SK-N-SH (cell line): ENCODE data around the gene LRRIQ4.

ENCODE experiments used
- EP300 ChIP-seq, 2 experiments: IDR thresholded peaks; 2 replicates each; pipeline versions ENCODE4 v1.4.0 to v1.6.1; 2012; ENCODE audit warnings: borderline replicate concordance in 1 of 2, low read depth in 1 of 2, low read length in 1 of 2
- JUND ChIP-seq: IDR thresholded peaks from 2 replicates; pipeline ENCODE4 v1.4.0; 2012
- NFIC ChIP-seq: IDR thresholded peaks from 2 replicates; pipeline ENCODE4 v1.4.0; 2012; ENCODE audit warnings: borderline replicate concordance
- NRF1 ChIP-seq: IDR thresholded peaks from 2 replicates; pipeline ENCODE4 v1.6.1; 2012; ENCODE audit warnings: low read depth, mild to moderate bottlenecking, low read length
- POLR2AphosphoS5 ChIP-seq: IDR thresholded peaks from 2 replicates; pipeline ENCODE4 v1.6.1; 2012; ENCODE audit warnings: low read depth, low read length
- RFX5 ChIP-seq: IDR thresholded peaks from 2 replicates; pipeline ENCODE4 v1.6.1; 2012; ENCODE audit warnings: mild to moderate bottlenecking, improper control_type of control experiment, low read length
- SIN3A ChIP-seq: IDR thresholded peaks from 2 replicates; pipeline ENCODE4 v1.6.1; 2012; ENCODE audit warnings: low read depth, mild to moderate bottlenecking, low read length, moderate library complexity, borderline replicate concordance
- SMC3 ChIP-seq: IDR thresholded peaks from 2 replicates; pipeline ENCODE4 v1.6.1; 2012; ENCODE audit warnings: low read depth, low read length, improper control_type of control experiment
- TEAD4 ChIP-seq: IDR thresholded peaks from 2 replicates; pipeline ENCODE4 v1.4.0; 2012; ENCODE audit warnings: mild to moderate bottlenecking, borderline replicate concordance; ENCODE audit not compliant: insufficient read depth
- TF ChIP-seq, protein P1 (sequence below): fragments of 200-600 bp; sonication (generic); IDR thresholded peaks from 2 replicates; pipeline ENCODE4 v1.6.1; 2017; ENCODE audit warnings: antibody characterized with exemption, mild to moderate bottlenecking, moderate library complexity
- TF ChIP-seq, protein P2 (sequence below): IDR thresholded peaks from 2 replicates; pipeline ENCODE4 v1.4.0; 2012; ENCODE audit warnings: low read depth
- TF ChIP-seq, protein P3 (sequence below): IDR thresholded peaks from 2 replicates; pipeline ENCODE4 v1.4.0; 2012; ENCODE audit warnings: low read depth, borderline replicate concordance
- TF ChIP-seq, protein P4 (sequence below): IDR thresholded peaks from 2 replicates; pipeline ENCODE4 v1.6.1; 2012; ENCODE audit warnings: mild to moderate bottlenecking, low read depth, low read length, moderate library complexity

DNA sequence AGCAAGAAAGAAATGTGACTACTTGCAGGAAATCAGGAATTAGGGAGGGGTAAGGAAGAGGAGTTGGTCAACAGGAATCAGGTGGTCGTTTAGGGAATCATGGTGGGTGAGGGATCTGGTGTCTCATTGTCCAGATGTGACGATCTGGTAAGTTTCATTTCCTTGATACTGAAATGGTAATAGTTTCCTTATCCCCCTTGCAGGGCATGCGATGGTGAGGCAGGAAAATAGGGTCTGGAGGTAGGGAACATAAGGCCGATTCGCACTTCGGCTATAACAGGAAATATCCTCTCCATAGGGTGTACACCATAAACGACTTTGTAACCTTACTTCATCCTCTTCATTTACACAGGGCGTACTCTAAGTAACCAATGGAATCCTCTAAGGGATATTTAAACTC lies 608 bp downstream of the LRRIQ4 start:
- TF ChIP-seq SIN3A, result no peak
- TF ChIP-seq, protein P1, sequence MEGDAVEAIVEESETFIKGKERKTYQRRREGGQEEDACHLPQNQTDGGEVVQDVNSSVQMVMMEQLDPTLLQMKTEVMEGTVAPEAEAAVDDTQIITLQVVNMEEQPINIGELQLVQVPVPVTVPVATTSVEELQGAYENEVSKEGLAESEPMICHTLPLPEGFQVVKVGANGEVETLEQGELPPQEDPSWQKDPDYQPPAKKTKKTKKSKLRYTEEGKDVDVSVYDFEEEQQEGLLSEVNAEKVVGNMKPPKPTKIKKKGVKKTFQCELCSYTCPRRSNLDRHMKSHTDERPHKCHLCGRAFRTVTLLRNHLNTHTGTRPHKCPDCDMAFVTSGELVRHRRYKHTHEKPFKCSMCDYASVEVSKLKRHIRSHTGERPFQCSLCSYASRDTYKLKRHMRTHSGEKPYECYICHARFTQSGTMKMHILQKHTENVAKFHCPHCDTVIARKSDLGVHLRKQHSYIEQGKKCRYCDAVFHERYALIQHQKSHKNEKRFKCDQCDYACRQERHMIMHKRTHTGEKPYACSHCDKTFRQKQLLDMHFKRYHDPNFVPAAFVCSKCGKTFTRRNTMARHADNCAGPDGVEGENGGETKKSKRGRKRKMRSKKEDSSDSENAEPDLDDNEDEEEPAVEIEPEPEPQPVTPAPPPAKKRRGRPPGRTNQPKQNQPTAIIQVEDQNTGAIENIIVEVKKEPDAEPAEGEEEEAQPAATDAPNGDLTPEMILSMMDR, result no peak
- TF ChIP-seq, protein P2, sequence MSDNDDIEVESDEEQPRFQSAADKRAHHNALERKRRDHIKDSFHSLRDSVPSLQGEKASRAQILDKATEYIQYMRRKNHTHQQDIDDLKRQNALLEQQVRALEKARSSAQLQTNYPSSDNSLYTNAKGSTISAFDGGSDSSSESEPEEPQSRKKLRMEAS, result no peak
- TF ChIP-seq, protein P3, sequence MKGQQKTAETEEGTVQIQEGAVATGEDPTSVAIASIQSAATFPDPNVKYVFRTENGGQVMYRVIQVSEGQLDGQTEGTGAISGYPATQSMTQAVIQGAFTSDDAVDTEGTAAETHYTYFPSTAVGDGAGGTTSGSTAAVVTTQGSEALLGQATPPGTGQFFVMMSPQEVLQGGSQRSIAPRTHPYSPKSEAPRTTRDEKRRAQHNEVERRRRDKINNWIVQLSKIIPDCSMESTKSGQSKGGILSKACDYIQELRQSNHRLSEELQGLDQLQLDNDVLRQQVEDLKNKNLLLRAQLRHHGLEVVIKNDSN, result no peak
- no peak for TF ChIP-seq JUND
- TF ChIP-seq RFX5, result no peak
- no peak for TF ChIP-seq EP300 (IDR thresholded peaks at IDR 0.05; ENCODE audit: borderline replicate concordance in 1 of 2, low read depth in 1 of 2, low read length in 1 of 2)
- TF ChIP-seq POLR2AphosphoS5, result no peak
- no peak for TF ChIP-seq SMC3
- TF ChIP-seq, protein P4, sequence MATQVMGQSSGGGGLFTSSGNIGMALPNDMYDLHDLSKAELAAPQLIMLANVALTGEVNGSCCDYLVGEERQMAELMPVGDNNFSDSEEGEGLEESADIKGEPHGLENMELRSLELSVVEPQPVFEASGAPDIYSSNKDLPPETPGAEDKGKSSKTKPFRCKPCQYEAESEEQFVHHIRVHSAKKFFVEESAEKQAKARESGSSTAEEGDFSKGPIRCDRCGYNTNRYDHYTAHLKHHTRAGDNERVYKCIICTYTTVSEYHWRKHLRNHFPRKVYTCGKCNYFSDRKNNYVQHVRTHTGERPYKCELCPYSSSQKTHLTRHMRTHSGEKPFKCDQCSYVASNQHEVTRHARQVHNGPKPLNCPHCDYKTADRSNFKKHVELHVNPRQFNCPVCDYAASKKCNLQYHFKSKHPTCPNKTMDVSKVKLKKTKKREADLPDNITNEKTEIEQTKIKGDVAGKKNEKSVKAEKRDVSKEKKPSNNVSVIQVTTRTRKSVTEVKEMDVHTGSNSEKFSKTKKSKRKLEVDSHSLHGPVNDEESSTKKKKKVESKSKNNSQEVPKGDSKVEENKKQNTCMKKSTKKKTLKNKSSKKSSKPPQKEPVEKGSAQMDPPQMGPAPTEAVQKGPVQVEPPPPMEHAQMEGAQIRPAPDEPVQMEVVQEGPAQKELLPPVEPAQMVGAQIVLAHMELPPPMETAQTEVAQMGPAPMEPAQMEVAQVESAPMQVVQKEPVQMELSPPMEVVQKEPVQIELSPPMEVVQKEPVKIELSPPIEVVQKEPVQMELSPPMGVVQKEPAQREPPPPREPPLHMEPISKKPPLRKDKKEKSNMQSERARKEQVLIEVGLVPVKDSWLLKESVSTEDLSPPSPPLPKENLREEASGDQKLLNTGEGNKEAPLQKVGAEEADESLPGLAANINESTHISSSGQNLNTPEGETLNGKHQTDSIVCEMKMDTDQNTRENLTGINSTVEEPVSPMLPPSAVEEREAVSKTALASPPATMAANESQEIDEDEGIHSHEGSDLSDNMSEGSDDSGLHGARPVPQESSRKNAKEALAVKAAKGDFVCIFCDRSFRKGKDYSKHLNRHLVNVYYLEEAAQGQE, result no peak
- no peak for TF ChIP-seq TEAD4
- no peak for TF ChIP-seq NRF1
- no peak for TF ChIP-seq NFIC
